Heart right ventricle (tissue), 16 donors: ENCODE data around the gene XPR1. TPM values are rescaled to one million over a fixed set of nuclear protein-coding genes. Genes with fewer than 3 reads are reported as not detected.
A peak's percentile ranks its signal among the peaks of the same experiment; 100 is the strongest.

ENCODE experiments used
- ATAC-seq, 8 donors: fragments of 200-7000 bp; cut with Tn5 transposase; one replicate each; pipeline ENCODE4 v1.9.1; 2020; ENCODE audit warnings: mild to moderate bottlenecking in 8 of 8, moderate library complexity in 8 of 8, moderate number of reproducible peaks in 1 of 8
- DNase-seq, 2 donors: peaks; one replicate each; pipeline ENCODE4 v3.0.0-alpha.2; 2020
- H3K27ac ChIP-seq, 10 donors: fragments of 200-600 bp; sonication (generic) in 2 of 10; one replicate each; pipeline versions ENCODE4 v1.5.0 to v1.8.0; 2020 to 2022; ENCODE audit warnings: mild to moderate bottlenecking in 3 of 10
- H3K27me3 ChIP-seq, 7 donors: fragments of 200-600 bp; one replicate each; pipeline ENCODE4 v1.8.0; 2021 to 2022; ENCODE audit warnings: mild to moderate bottlenecking in 2 of 7
- H3K36me3 ChIP-seq, 9 donors: fragments of 200-600 bp; sonication (generic) in 1 of 9; one replicate each; pipeline versions ENCODE4 v1.5.0 to v1.8.0; 2020 to 2022; ENCODE audit warnings: mild to moderate bottlenecking in 2 of 9
- H3K4me1 ChIP-seq, 9 donors: fragments of 200-600 bp; sonication (generic) in 1 of 9; one replicate each; pipeline versions ENCODE4 v1.5.0 to v1.8.0; 2020 to 2022; ENCODE audit warnings: mild to moderate bottlenecking in 4 of 9
- H3K4me3 ChIP-seq, 10 donors: fragments of 200-600 bp; sonication (generic) in 2 of 10; one replicate each; pipeline versions ENCODE4 v1.5.0 to v1.8.0; 2020 to 2022; ENCODE audit warnings: mild to moderate bottlenecking in 7 of 10, moderate library complexity in 2 of 10
- H3K9me3 ChIP-seq, 11 donors: fragments of 200-600 bp in 10 of 11; sonication (generic) in 2 of 11; one replicate each; pipeline versions ENCODE4 v1.5.0 to v1.8.0; 2013 to 2022; ENCODE audit warnings: mild to moderate bottlenecking in 2 of 11, control low read depth in 1 of 11, moderate library complexity in 1 of 11
- CTCF ChIP-seq, 9 donors: fragments of 200-600 bp; sonication (generic) in 2 of 9; IDR thresholded peaks; one replicate each; pipeline versions ENCODE4 v1.5.0 to v1.8.0; 2021 to 2022; ENCODE audit warnings: antibody characterized with exemption in 9 of 9, mild to moderate bottlenecking in 5 of 9, moderate library complexity in 1 of 9
- WGBS, 2 donors: extraction: QIAGEN DNeasy Blood & Tissue Kit; methylation state at CpG; one replicate each; pipeline ENCODE4 v1.1.7; 2013; ENCODE audit warnings: inconsistent platforms in 1 of 2; 5-methylcytosine and 5-hydroxymethylcytosine counted together
- intact Hi-C, 10 donors: fragments of 100-400 bp; cut with DNase I; formaldehyde crosslinking; loops; one replicate each; pipeline versions ENCODE4 v1.11.1 to v1.14.2; 2022
- polyA plus RNA-seq, 2 donors: library from polyadenylated mRNA; stranded (reverse); fragments of 200-250 nt; gene quantifications; one replicate each; pipeline ENCODE4 v1.2.3, GENCODE V29; 2013
- total RNA-seq, 10 donors: library from RNA; stranded (reverse); fragmentation: NEBNext Ultra II Directional in 3 of 10; extraction: Animal tissue kit (Norgen Biotek cat#: 25700) in 3 of 10; gene quantifications; one replicate each; pipeline versions ENCODE4 v1.2.1 to v1.2.4, GENCODE V29; 2021 to 2023
- donor health status: Arrhythmogenic right ventricular cardiomyopathy.
- donor health status: ischemic (EF 13 %, LVEDD 7.1; RV severe dilation, severe dysfunction).
- donor health status: healthy with polysubstance abuse.
- donor health status: DM: no; HTN: yes; CAD: no.
- donor health status: DM: no; HTN: no; CAD: no.
- donor health status: ischemic (EF 25% LVEDD 6.9; RV normal size, moderate dysfunction).
- donor health status: ischemic (EF 25% LVEDD 5.7; RV mildly dilated, moderate dysfunction).
- donor health status: healthy.
- donor health status: DM: yes; HTN: yes; CAD: no.
- donor health status: Ischemic cardiomyopathy.
- donor health status: ischemic (EF 35%, LVEDD 5.7; RV mildly dilated, moderate dysfunction).
- donor health status: nonischemic (EF 11% LVEDD 7.7; RV severe dilation, severe dysfunction).
- donor health status: DM: yes; HTN: yes; CAD: no.
- donor health status: PGD.
- donor health status: ischemic (EF 29% LVEDD 5.4; RV normal size, mild dysfunction).
- donor health status: nonischemic (EF 23%, LVEDD 6.1; RV moderate dilation, normal function).

XPR1 gene
- total and polyA plus RNA-seq, 12 donors = 18.3 to 142 (median 70.0) TPM

- no peak overlapping the region for H3K27ac ChIP-seq
- no peak overlapping the region for H3K4me3 ChIP-seq
- no peak for ATAC-seq
- no peak for DNase-seq
- no peak for TF ChIP-seq CTCF (IDR thresholded peaks at IDR 0.05)
- H3K9me3 ChIP-seq = peaks cover 0 to 30% (median 16%) of the 10 kb centered on the region in 11 donors
- peaks cover 0 to 27% (median 12%) of the 10 kb centered on the region in 9 donors for H3K4me1 ChIP-seq
- no peaks in the 10 kb centered on the region for H3K27me3 ChIP-seq
- peaks cover 0 to 19% (median 0%) of the 10 kb centered on the region in 9 donors for H3K36me3 ChIP-seq
- intact Hi-C loops = no loop called here
Observed at GRCh38 chr1:180672105-180672504, 40.3 kb downstream of the XPR1 start.

GRCh38 chr1:180672505-180672904 lies 40.7 kb downstream of the XPR1 start:
- no peak overlapping the region for H3K4me3 ChIP-seq
- no peaks in the 10 kb centered on the region for H3K27me3 ChIP-seq
- H3K4me1 ChIP-seq = peaks cover 0 to 31% (median 12%) of the 10 kb centered on the region in 9 donors
- ATAC-seq = no peak
- no peak for TF ChIP-seq CTCF (IDR thresholded peaks at IDR 0.05)
- H3K9me3 ChIP-seq = peaks cover 0 to 30% (median 16%) of the 10 kb centered on the region in 11 donors
- no peak overlapping the region for H3K27ac ChIP-seq
- H3K36me3 ChIP-seq = peaks cover 0 to 19% (median 0%) of the 10 kb centered on the region in 9 donors
- no peak for DNase-seq
- intact Hi-C loops = no loop called here

GRCh38 chr1:180674603-180675530 lies 43.0 kb downstream of the XPR1 start:
- peaks cover 0 to 39% (median 16%) of the 10 kb centered on the region in 9 donors for H3K4me1 ChIP-seq
- 0 to 18% methylated on average over 1 of the region's 1 CpG for WGBS, 2 donors
- peaks cover 0 to 11% (median 0%) of the 10 kb centered on the region in 9 donors for H3K36me3 ChIP-seq
- no peak overlapping the region for H3K4me3 ChIP-seq
- no peak for TF ChIP-seq CTCF (IDR thresholded peaks at IDR 0.05)
- no peaks in the 10 kb centered on the region for H3K27me3 ChIP-seq
- ATAC-seq = peak in 2 of 8 donors; percentile 31 to 44
- H3K27ac ChIP-seq = no peak overlapping the region
- intact Hi-C loops = no loop called here
- DNase-seq = no peak
- H3K9me3 ChIP-seq = peaks cover 0 to 23% (median 16%) of the 10 kb centered on the region in 11 donors

GRCh38 chr1:180675586-180675985 lies 43.8 kb downstream of the XPR1 start:
- Histone ChIP-seq H3K4me3 (no peak overlapping the region), H3K27me3 (no peaks in the 10 kb centered on the region), H3K36me3 (peaks cover 0 to 4% (median 0%) of the 10 kb centered on the region in 9 donors), H3K9me3 (peaks cover 0 to 16% (median 10%) of the 10 kb centered on the region in 11 donors), H3K27ac (no peak overlapping the region), H3K4me1 (peaks cover 0 to 39% (median 16%) of the 10 kb centered on the region in 9 donors)
- ATAC-seq (no peak), DNase-seq (no peak)
- WGBS, 2 donors = 93 to 94% methylated on average over 2 of the region's 2 CpGs
- no peak for TF ChIP-seq CTCF (IDR thresholded peaks at IDR 0.05)
- intact Hi-C loops = no loop called here
